BJ (cell line): ENCODE measurements around the gene DTNB. TPM values are rescaled to one million over a fixed set of nuclear protein-coding genes. Genes with fewer than 3 reads are reported as not detected.
A peak's percentile ranks its signal among the peaks of the same experiment; 100 is the strongest.

Source experiments
- CTCF ChIA-PET: fragments of 350-600 bp; formaldehyde crosslinking; extraction: SDS; loops from one replicate; lab custom pipeline; 2021; ENCODE audit warnings: antibody characterized with exemption, inconsistent platforms; lab: Yijun Ruan, JAX
- POLR2A ChIA-PET: fragments of 300-600 bp; sonication (Branson Sonifier 250); formaldehyde crosslinking; extraction: SDS; loops from one replicate; lab custom pipeline; 2021; ENCODE audit warnings: antibody characterized with exemption; lab: Charles Lee
- DNase-seq: peaks from one replicate; pipeline ENCODE4 v3.0.0-alpha.2; 2011; ENCODE audit warnings: low read depth
- H3K27me3 ChIP-seq: 2 replicates; pipeline ENCODE4 v1.6.0; 2011; ENCODE audit warnings: low read length; ENCODE audit not compliant: control insufficient read depth, insufficient read depth
- H3K36me3 ChIP-seq: 2 replicates; pipeline ENCODE4 v1.5.1; 2011; ENCODE audit warnings: low read length; ENCODE audit not compliant: control insufficient read depth, insufficient read depth
- H3K4me3 ChIP-seq: 2 replicates; pipeline ENCODE4 v1.5.1; 2011; ENCODE audit warnings: low read depth, mild to moderate bottlenecking, control low read depth, low read length
- polyA plus RNA-seq: library from polyadenylated mRNA; depleted of rRNA; stranded (reverse); fragments of >200 nt; gene quantifications from 2 replicates; pipeline ENCODE4 v1.2.3, GENCODE V29; 2011
- TF ChIP-seq, protein P1 (sequence below): IDR thresholded peaks from 2 replicates; pipeline ENCODE4 v1.5.1; 2011; ENCODE audit warnings: low read depth, mild to moderate bottlenecking, control low read depth, inconsistent platforms, low read length, moderate library complexity; ENCODE audit not compliant: insufficient read depth

DTNB gene
- polyA plus RNA-seq, 1 experiment = 7.7 TPM

DNA sequence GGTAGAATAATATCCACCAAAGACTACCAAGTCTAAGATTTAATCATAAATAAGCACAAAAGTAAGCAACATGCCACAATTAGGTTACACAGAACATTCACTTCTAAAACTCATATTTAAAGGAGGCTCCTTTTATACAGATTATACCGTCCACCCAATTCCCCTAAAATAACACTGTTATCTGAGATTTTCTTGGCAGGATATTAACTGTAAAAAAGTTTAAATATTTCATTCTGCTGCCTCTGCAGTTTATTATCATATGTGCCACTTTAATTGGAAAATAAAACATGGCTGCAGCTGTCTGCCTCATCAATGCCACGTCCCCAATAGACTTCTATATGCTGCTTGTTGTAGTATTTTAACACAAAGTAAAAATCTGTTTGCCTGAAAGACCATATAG lies 140.9 kb downstream of the DTNB start:
- ChIA-PET CTCF (interaction anchor here (0.6 kb wide), 1 partner anchor 29 kb away, joined by 3 read pairs; no protein-coding TSS in a partner anchor), POLR2A (no interaction called here)
- Histone ChIP-seq H3K27me3 (no peaks in the 10 kb centered on the region), H3K36me3 (no peaks in the 10 kb centered on the region), H3K4me3 (no peak overlapping the region)
- no peak for DNase-seq
- TF ChIP-seq, protein P1, sequence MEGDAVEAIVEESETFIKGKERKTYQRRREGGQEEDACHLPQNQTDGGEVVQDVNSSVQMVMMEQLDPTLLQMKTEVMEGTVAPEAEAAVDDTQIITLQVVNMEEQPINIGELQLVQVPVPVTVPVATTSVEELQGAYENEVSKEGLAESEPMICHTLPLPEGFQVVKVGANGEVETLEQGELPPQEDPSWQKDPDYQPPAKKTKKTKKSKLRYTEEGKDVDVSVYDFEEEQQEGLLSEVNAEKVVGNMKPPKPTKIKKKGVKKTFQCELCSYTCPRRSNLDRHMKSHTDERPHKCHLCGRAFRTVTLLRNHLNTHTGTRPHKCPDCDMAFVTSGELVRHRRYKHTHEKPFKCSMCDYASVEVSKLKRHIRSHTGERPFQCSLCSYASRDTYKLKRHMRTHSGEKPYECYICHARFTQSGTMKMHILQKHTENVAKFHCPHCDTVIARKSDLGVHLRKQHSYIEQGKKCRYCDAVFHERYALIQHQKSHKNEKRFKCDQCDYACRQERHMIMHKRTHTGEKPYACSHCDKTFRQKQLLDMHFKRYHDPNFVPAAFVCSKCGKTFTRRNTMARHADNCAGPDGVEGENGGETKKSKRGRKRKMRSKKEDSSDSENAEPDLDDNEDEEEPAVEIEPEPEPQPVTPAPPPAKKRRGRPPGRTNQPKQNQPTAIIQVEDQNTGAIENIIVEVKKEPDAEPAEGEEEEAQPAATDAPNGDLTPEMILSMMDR = no peak

DNA sequence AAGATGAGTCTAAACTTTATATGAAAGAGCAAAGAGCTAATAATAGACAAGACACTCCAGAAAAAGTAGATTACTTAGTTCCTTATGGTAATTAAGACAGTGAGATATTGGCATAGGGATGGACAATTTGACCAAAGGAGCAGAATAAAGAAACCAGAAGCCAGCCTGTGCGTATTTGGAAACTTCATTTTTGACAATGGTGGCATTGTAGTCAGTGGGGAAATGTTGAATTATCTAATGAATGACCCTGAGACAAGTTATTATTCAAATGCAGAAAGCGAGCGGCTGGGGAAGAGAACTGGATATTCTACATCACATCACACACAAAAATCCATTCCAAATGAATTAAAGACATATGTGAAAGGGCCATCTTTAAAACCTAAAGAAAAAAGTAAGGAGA lies 144.3 kb downstream of the DTNB start:
- TF ChIP-seq, protein P1 = no peak
- ChIA-PET POLR2A (no interaction called here), CTCF (no interaction called here)
- Histone ChIP-seq H3K4me3 (no peak overlapping the region), H3K36me3 (no peaks in the 10 kb centered on the region), H3K27me3 (no peaks in the 10 kb centered on the region)
- DNase-seq = no peak

DNA sequence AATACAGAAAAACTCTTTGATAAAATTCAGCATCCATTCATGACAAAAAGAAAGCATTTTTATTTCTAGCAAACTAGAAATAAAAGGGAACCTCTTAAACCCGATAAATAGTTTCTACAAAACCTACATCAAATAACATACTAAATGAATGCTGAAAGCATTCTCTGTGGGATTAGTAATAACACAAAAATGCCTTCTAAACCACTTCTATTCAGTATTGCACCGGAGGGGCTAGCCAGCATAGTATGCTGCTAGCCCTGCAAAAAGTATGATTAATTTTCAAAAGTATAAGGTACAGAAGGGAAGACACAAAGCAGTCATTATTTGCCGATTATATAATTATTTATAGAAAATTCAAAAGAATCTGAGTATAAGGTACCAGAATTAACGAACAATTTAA lies 145.2 kb downstream of the DTNB start:
- ChIA-PET CTCF (no interaction called here), POLR2A (no interaction called here)
- DNase-seq = peak; percentile 32
- no peaks in the 10 kb centered on the region for H3K36me3 ChIP-seq
- H3K4me3 ChIP-seq = no peak overlapping the region
- TF ChIP-seq, protein P1 = no peak
- H3K27me3 ChIP-seq = no peaks in the 10 kb centered on the region

DNA sequence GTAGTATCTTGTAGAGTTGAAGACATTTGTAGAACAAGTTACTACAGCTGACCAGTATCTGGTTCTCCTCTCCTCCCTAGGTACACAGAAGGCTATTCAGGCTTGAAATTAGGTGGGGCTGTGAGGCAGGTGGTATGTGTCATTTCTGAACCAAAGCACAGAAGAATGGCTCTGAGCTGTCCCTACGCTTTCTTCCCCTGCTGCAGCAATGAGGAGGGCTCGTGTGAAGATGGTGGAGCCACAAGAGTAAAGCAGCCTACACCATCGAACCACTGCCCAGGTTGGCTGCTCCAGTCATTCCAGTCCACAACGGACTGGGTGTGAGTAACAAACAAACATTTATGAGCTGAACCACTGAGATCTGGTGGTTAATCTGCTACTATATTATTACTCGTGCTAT lies 148.9 kb downstream of the DTNB start:
- CTCF ChIA-PET = interaction anchor here (0.5 kb wide), 1 partner anchor 177 kb away, joined by 3 read pairs; no protein-coding TSS in a partner anchor
- Histone ChIP-seq H3K4me3 (no peak overlapping the region), H3K27me3 (no peaks in the 10 kb centered on the region), H3K36me3 (no peaks in the 10 kb centered on the region)
- TF ChIP-seq, protein P1 = no peak
- POLR2A ChIA-PET = no interaction called here
- no peak for DNase-seq

DNA sequence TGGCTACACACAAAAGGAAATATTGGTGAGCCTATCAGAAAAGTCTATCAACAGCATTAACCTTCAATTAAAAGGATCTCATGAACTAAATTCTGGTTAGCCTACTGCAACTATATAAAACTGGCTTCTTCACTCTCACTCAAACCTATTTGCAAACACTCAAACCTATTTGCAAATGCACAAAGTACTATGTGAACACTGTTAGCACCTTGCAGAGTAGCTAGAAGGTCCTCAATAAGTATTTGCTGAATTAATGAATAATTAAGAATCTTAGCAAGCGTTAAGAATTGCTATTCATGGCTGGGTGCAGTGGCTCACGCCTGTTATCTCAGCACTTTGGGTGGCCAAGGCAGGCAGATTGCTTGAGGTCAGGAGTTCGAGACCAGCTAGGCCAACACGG lies 150.3 kb downstream of the DTNB start:
- H3K27me3 ChIP-seq = no peaks in the 10 kb centered on the region
- no peaks in the 10 kb centered on the region for H3K36me3 ChIP-seq
- TF ChIP-seq, protein P1 = no peak
- no peak overlapping the region for H3K4me3 ChIP-seq
- no peak for DNase-seq
- POLR2A ChIA-PET = no interaction called here
- CTCF ChIA-PET = interaction anchor here (1.3 to 1.5 kb wide), 2 partner anchors 196 to 213 kb away, joined by 3 read pairs; no protein-coding TSS in a partner anchor
